Activated CD4-positive, alpha-beta T cell treated with anti-CD3 and anti-CD28 coated beads, Interleukin-2, amount 10 ng/mL, durations not matched to agents 7 days and 5 days (primary cell): ENCODE results near the gene OPRD1. TPM values are rescaled to one million over a fixed set of nuclear protein-coding genes. Genes with fewer than 3 reads are reported as not detected.
"Not testable (repeated sequence)": the region's sequence is repeated elsewhere in the genome, so short reads cannot be mapped to it uniquely, and the experiment has no call there.

Source experiments
- CTCF ChIA-PET: fragments of 350-600 bp; sonication (Branson Sonifier 250); formaldehyde crosslinking; loops from one replicate; lab custom pipeline; 2021; ENCODE audit warnings: antibody characterized with exemption; lab: Charles Lee
- POLR2A ChIA-PET: fragments of 350-600 bp; sonication (Branson Sonifier 250); formaldehyde crosslinking; loops from one replicate; lab custom pipeline; 2021; ENCODE audit warnings: antibody characterized with exemption; lab: Charles Lee
- DNase-seq: peaks from one replicate; pipeline ENCODE4 v3.0.0-alpha.2; 2020
- H3K27ac Mint-ChIP-seq: one replicate; pipeline ENCODE4 v1.8.0; 2021; ENCODE audit warnings: mild to moderate bottlenecking, moderate library complexity, mixed read lengths
- H3K27me3 Mint-ChIP-seq: one replicate; pipeline ENCODE4 v1.8.0; 2021; ENCODE audit warnings: mixed read lengths
- H3K36me3 Mint-ChIP-seq: one replicate; pipeline ENCODE4 v1.8.0; 2021; ENCODE audit warnings: low read depth, mixed read lengths
- H3K4me1 Mint-ChIP-seq: one replicate; pipeline ENCODE4 v1.8.0; 2021; ENCODE audit warnings: mixed read lengths
- H3K4me3 Mint-ChIP-seq: one replicate; pipeline ENCODE4 v1.8.0; 2021; ENCODE audit warnings: mild to moderate bottlenecking, moderate library complexity, mixed read lengths
- H3K9me3 Mint-ChIP-seq: one replicate; pipeline ENCODE4 v1.8.0; 2021; ENCODE audit warnings: mixed read lengths
- total RNA-seq, 2 experiments: library from RNA; stranded (reverse); gene quantifications; one replicate each; pipeline ENCODE4 v1.2.3, GENCODE V29; 2021

Gene OPRD1
- total RNA-seq: not detected

- no peak for DNase-seq
- Mint-ChIP-seq H3K4me1 (peaks cover 6% of the 10 kb centered on the region), H3K27me3 (peaks cover 58% of the 10 kb centered on the region), H3K27ac (no peak within 1 kb of the TSS), H3K4me3 (no peak within 1 kb of the TSS), H3K9me3 (no peaks in the 10 kb centered on the region), H3K36me3 (no peaks in the 10 kb centered on the region)
- POLR2A ChIA-PET: no interaction called here
- CTCF ChIA-PET: no interaction called here
Observed at GRCh38 chr1:28811766-28812668, at the start of gene OPRD1. TSS of gene OPRD1 (plus strand) at chr1:28812170. CDS start at chr1:28812384, 214 bp downstream.

- peaks cover 27% of the 10 kb centered on the region for H3K36me3 Mint-ChIP-seq
- no peak overlapping the region for H3K27ac Mint-ChIP-seq
- DNase-seq: no peak
- ChIA-PET POLR2A (no interaction called here), CTCF (no interaction called here)
- H3K4me1 Mint-ChIP-seq: peaks cover 9% of the 10 kb centered on the region
- no peaks in the 10 kb centered on the region for H3K27me3 Mint-ChIP-seq
- no peaks in the 10 kb centered on the region for H3K9me3 Mint-ChIP-seq
- no peak overlapping the region for H3K4me3 Mint-ChIP-seq
Observed at GRCh38 chr1:28766532-28767183, 45.3 kb upstream of the OPRD1 start.

GRCh38 chr1:28770601-28771165 lies 41.3 kb upstream of the OPRD1 start:
- no peaks in the 10 kb centered on the region for H3K9me3 Mint-ChIP-seq
- no peak for DNase-seq
- no peak overlapping the region for H3K4me3 Mint-ChIP-seq
- CTCF ChIA-PET: interaction anchor here (0.6 to 1.8 kb wide), 5 partner anchors 34 to 294 kb away, joined by 3 to 5 read pairs (median 3); partner anchors contain the start of gene YTHDF2
- peaks cover 31% of the 10 kb centered on the region for H3K36me3 Mint-ChIP-seq
- no peak overlapping the region for H3K27ac Mint-ChIP-seq
- peaks cover 11% of the 10 kb centered on the region for H3K4me1 Mint-ChIP-seq
- POLR2A ChIA-PET: no interaction called here
- no peaks in the 10 kb centered on the region for H3K27me3 Mint-ChIP-seq

- H3K4me3 Mint-ChIP-seq, H3K27me3 Mint-ChIP-seq, POLR2A ChIA-PET, DNase-seq, H3K9me3 Mint-ChIP-seq, H3K27ac Mint-ChIP-seq: not testable (repeated sequence)
- peaks cover 10% of the 10 kb centered on the region for H3K4me1 Mint-ChIP-seq
- CTCF ChIA-PET: interaction anchor here (1.1 to 2.4 kb wide), 2 partner anchors 36 to 41 kb away, joined by 3 to 8 read pairs; partner anchors contain the start of gene YTHDF2
- H3K36me3 Mint-ChIP-seq: peaks cover 24% of the 10 kb centered on the region
Observed at GRCh38 chr1:28771921-28772320, 40.0 kb upstream of the OPRD1 start.

- ChIA-PET POLR2A (no interaction called here), CTCF (interaction anchor here (0.6 to 2.4 kb wide), 4 partner anchors 12 to 220 kb away, joined by 3 to 8 read pairs (median 4); partner anchors contain the start of genes RNU11, TRNAU1AP and YTHDF2)
- no peaks in the 10 kb centered on the region for H3K9me3 Mint-ChIP-seq
- peaks cover 22% of the 10 kb centered on the region for H3K36me3 Mint-ChIP-seq
- no peak overlapping the region for H3K27ac Mint-ChIP-seq
- H3K4me3 Mint-ChIP-seq: no peak overlapping the region
- H3K4me1 Mint-ChIP-seq: peaks cover 10% of the 10 kb centered on the region
- H3K27me3 Mint-ChIP-seq: no peaks in the 10 kb centered on the region
- no peak for DNase-seq
Observed at GRCh38 chr1:28773105-28773504, 38.9 kb upstream of the OPRD1 start.

- CTCF ChIA-PET: interaction anchor here (0.7 to 2.4 kb wide), 13 partner anchors 9 to 354 kb away, joined by 3 to 12 read pairs (median 4); partner anchors contain the start of gene YTHDF2
- POLR2A ChIA-PET: interaction anchor here (0.6 to 1.2 kb wide), 2 partner anchors 29 to 193 kb away, joined by 4 to 5 read pairs; no protein-coding TSS in a partner anchor
- Mint-ChIP-seq H3K4me1 (peaks cover 8% of the 10 kb centered on the region), H3K27me3 (peaks cover 7% of the 10 kb centered on the region), H3K27ac (peak overlapping the region; percentile 78), H3K9me3 (no peaks in the 10 kb centered on the region), H3K4me3 (peak overlapping the region; percentile 76), H3K36me3 (peaks cover 6% of the 10 kb centered on the region)
- peak; percentile 64 for DNase-seq
Observed at GRCh38 chr1:28775121-28775942, 36.6 kb upstream of the OPRD1 start.

- H3K4me3 Mint-ChIP-seq: no peak overlapping the region
- POLR2A ChIA-PET: no interaction called here
- CTCF ChIA-PET: interaction anchor here (0.7 to 2.4 kb wide), 6 partner anchors 9 to 353 kb away, joined by 3 to 8 read pairs (median 4); partner anchors contain the start of gene YTHDF2
- no peaks in the 10 kb centered on the region for H3K9me3 Mint-ChIP-seq
- H3K36me3 Mint-ChIP-seq: peaks cover 6% of the 10 kb centered on the region
- H3K27me3 Mint-ChIP-seq: peaks cover 7% of the 10 kb centered on the region
- DNase-seq: no peak
- peaks cover 8% of the 10 kb centered on the region for H3K4me1 Mint-ChIP-seq
- H3K27ac Mint-ChIP-seq: no peak overlapping the region
Observed at GRCh38 chr1:28776341-28776740, 35.6 kb upstream of the OPRD1 start.

GRCh38 chr1:28778021-28778420 lies 33.9 kb upstream of the OPRD1 start:
- H3K27ac Mint-ChIP-seq: no peak overlapping the region
- no peak for DNase-seq
- H3K4me3 Mint-ChIP-seq: no peak overlapping the region
- H3K27me3 Mint-ChIP-seq: peaks cover 7% of the 10 kb centered on the region
- H3K36me3 Mint-ChIP-seq: peaks cover 3% of the 10 kb centered on the region
- H3K9me3 Mint-ChIP-seq: no peaks in the 10 kb centered on the region
- CTCF ChIA-PET: interaction anchor here (0.6 kb wide), 2 partner anchors 152 to 383 kb away, joined by 3 read pairs; no protein-coding TSS in a partner anchor
- H3K4me1 Mint-ChIP-seq: peaks cover 8% of the 10 kb centered on the region
- POLR2A ChIA-PET: interaction anchor here (0.6 kb wide), 1 partner anchor 97 kb away, joined by 3 read pairs; no protein-coding TSS in a partner anchor

- no peak for DNase-seq
- H3K9me3 Mint-ChIP-seq: no peaks in the 10 kb centered on the region
- no peak overlapping the region for H3K4me3 Mint-ChIP-seq
- peaks cover 6% of the 10 kb centered on the region for H3K4me1 Mint-ChIP-seq
- H3K36me3 Mint-ChIP-seq: peaks cover 1% of the 10 kb centered on the region
- peaks cover 7% of the 10 kb centered on the region for H3K27me3 Mint-ChIP-seq
- ChIA-PET CTCF (no interaction called here), POLR2A (no interaction called here)
- no peak overlapping the region for H3K27ac Mint-ChIP-seq
Observed at GRCh38 chr1:28779751-28780408, 32.1 kb upstream of the OPRD1 start.

- H3K27ac Mint-ChIP-seq: no peak overlapping the region
- DNase-seq: no peak
- H3K36me3 Mint-ChIP-seq: no peaks in the 10 kb centered on the region
- H3K27me3 Mint-ChIP-seq: peaks cover 10% of the 10 kb centered on the region
- ChIA-PET CTCF (interaction anchor here (1.4 to 1.7 kb wide), 2 partner anchors 44 to 96 kb away, joined by 3 to 4 read pairs; partner anchors contain the start of gene YTHDF2), POLR2A (no interaction called here)
- H3K9me3 Mint-ChIP-seq: no peaks in the 10 kb centered on the region
- H3K4me1 Mint-ChIP-seq: peaks cover 7% of the 10 kb centered on the region
- no peak overlapping the region for H3K4me3 Mint-ChIP-seq
Observed at GRCh38 chr1:28781305-28781704, 30.7 kb upstream of the OPRD1 start.

- CTCF ChIA-PET: interaction anchor here (0.6 to 1.7 kb wide), 5 partner anchors 20 to 112 kb away, joined by 3 to 4 read pairs (median 3); partner anchors contain the start of gene YTHDF2
- H3K4me3 Mint-ChIP-seq: no peak overlapping the region
- no peaks in the 10 kb centered on the region for H3K36me3 Mint-ChIP-seq
- POLR2A ChIA-PET: no interaction called here
- H3K4me1 Mint-ChIP-seq: peaks cover 7% of the 10 kb centered on the region
- H3K27me3 Mint-ChIP-seq: peaks cover 10% of the 10 kb centered on the region
- DNase-seq: no peak
- no peaks in the 10 kb centered on the region for H3K9me3 Mint-ChIP-seq
- no peak overlapping the region for H3K27ac Mint-ChIP-seq
Observed at GRCh38 chr1:28782011-28782410, 30.0 kb upstream of the OPRD1 start.
